NCI-H524 treated with DMSO at 0.1 percent for 48 hours (cell line): ENCODE measurements around the gene PPM1D.
A peak's percentile ranks its signal among the peaks of the same experiment; 100 is the strongest.
"Not testable (repeated sequence)": the region's sequence is repeated elsewhere in the genome, so short reads cannot be mapped to it uniquely, and the experiment has no call there.

Experiments used
- DNase-seq: peaks from one replicate; lab custom pipeline; 2025; lab: John Stamatoyannopoulos, UW

Gene PPM1D

GRCh38 chr17:60599620-60600489 is at the start of gene PPM1D:
Gene PPM1D, plus strand, starts transcription at chr17:60600193. Its CDS starts 222 bp downstream, at chr17:60600415.
- DNase-seq = peak; percentile 92

GRCh38 chr17:60552255-60552654 is 47.7 kb upstream of the PPM1D start:
- DNase-seq = not testable (repeated sequence)

- peak; percentile 97 for DNase-seq
Observed at GRCh38 chr17:60554377-60554788, 45.6 kb upstream of the PPM1D start.

GRCh38 chr17:60555786-60556185 is 44.2 kb upstream of the PPM1D start:
- no peak for DNase-seq

GRCh38 chr17:60557805-60558204 is 42.2 kb upstream of the PPM1D start:
- no peak for DNase-seq

GRCh38 chr17:60559659-60559994 is 40.4 kb upstream of the PPM1D start:
- DNase-seq = no peak

- no peak for DNase-seq
Observed at GRCh38 chr17:60559995-60560859, 39.8 kb upstream of the PPM1D start.

GRCh38 chr17:60560860-60561257 is 39.1 kb upstream of the PPM1D start:
- DNase-seq = no peak

- no peak for DNase-seq
Observed at GRCh38 chr17:60562421-60562820, 37.6 kb upstream of the PPM1D start.

GRCh38 chr17:60563743-60564142 is 36.2 kb upstream of the PPM1D start:
- DNase-seq = no peak

- no peak for DNase-seq
Observed at GRCh38 chr17:60565233-60565632, 34.8 kb upstream of the PPM1D start.

GRCh38 chr17:60573236-60574051 is 26.5 kb upstream of the PPM1D start:
- no peak for DNase-seq

- no peak for DNase-seq
Observed at GRCh38 chr17:60577147-60577915, 22.7 kb upstream of the PPM1D start.

- no peak for DNase-seq
Observed at GRCh38 chr17:60579090-60579489, 20.9 kb upstream of the PPM1D start.

GRCh38 chr17:60579551-60579950 is 20.4 kb upstream of the PPM1D start:
- DNase-seq = no peak

GRCh38 chr17:60583008-60583407 is 17.0 kb upstream of the PPM1D start:
- no peak for DNase-seq

- DNase-seq = no peak
Observed at GRCh38 chr17:60585887-60586286, 14.1 kb upstream of the PPM1D start.

GRCh38 chr17:60586288-60586974 is 13.6 kb upstream of the PPM1D start:
- no peak for DNase-seq

- DNase-seq = no peak
Observed at GRCh38 chr17:60590070-60590469, 9.9 kb upstream of the PPM1D start.

GRCh38 chr17:60592750-60593149 is 7.2 kb upstream of the PPM1D start:
- no peak for DNase-seq
